Peyer's patch (tissue), 4 donors: ENCODE measurements around the gene NAGA. TPM values are rescaled to one million over a fixed set of nuclear protein-coding genes. Genes with fewer than 3 reads are reported as not detected.

Experiments
- DNase-seq, 3 donors: peaks; one replicate each; pipeline ENCODE4 v3.0.0-alpha.2; 2017 to 2019
- H3K27ac ChIP-seq, 4 donors: fragments of 200-600 bp; sonication (generic); one replicate each; pipeline ENCODE4 v1.5.1; 2016 to 2019
- H3K27me3 ChIP-seq, 2 donors: fragments of 200-600 bp; sonication (generic); one replicate each; pipeline ENCODE4 v1.5.1; 2019
- H3K36me3 ChIP-seq, 3 donors: fragments of 200-600 bp; sonication (generic); one replicate each; pipeline ENCODE4 v1.5.1; 2016 to 2019
- H3K4me1 ChIP-seq, 4 donors: fragments of 200-600 bp; sonication (generic); one replicate each; pipeline ENCODE4 v1.5.1; 2016 to 2019
- H3K4me3 ChIP-seq, 4 donors: fragments of 200-600 bp; sonication (generic); 1 replicate in 3 of 4; 2 replicates in 1 of 4; pipeline ENCODE4 v1.5.1; 2016 to 2019; ENCODE audit warnings: mild to moderate bottlenecking in 1 of 4
- H3K9me3 ChIP-seq, 4 donors: fragments of 200-600 bp; sonication (generic); one replicate each; pipeline ENCODE4 v1.5.1; 2016 to 2019; ENCODE audit warnings: mild to moderate bottlenecking in 1 of 4
- CTCF ChIP-seq, 6 experiments: fragments of 450-650 bp in 4 of 6; fragments of 200-600 bp in 2 of 6; sonication (generic) in 1 of 6; IDR thresholded peaks; one replicate each; pipeline ENCODE4 v1.5.1; 2017 to 2019; ENCODE audit warnings: antibody characterized with exemption in 6 of 6, mild to moderate bottlenecking in 3 of 6, moderate library complexity in 1 of 6
- POLR2A ChIP-seq, 2 donors: fragments of 450-650 bp; IDR thresholded peaks; one replicate each; pipeline ENCODE4 v1.5.1; 2017; ENCODE audit warnings: antibody characterized with exemption in 2 of 2, mild to moderate bottlenecking in 2 of 2, moderate library complexity in 2 of 2
- total RNA-seq, 4 donors: library from RNA; depleted of rRNA; stranded (reverse); fragments of >200 nt; gene quantifications; one replicate each; pipeline ENCODE4 v1.1.0, GENCODE V29; 2016

The NAGA gene
- total RNA-seq, 4 donors from 2014 or later: 31.4 to 102 (median 86.9) TPM

GRCh38 chr22:42077486-42078125 is 7.0 kb upstream of the NAGA start:
- peaks cover 0 to 31% (median 8%) of the 10 kb centered on the region in 4 donors for H3K4me1 ChIP-seq

GRCh38 chr22:42076764-42077485 is 6.3 kb upstream of the NAGA start:
- H3K4me1 ChIP-seq: peaks cover 0 to 32% (median 8%) of the 10 kb centered on the region in 4 donors
- no peak overlapping the region for H3K27ac ChIP-seq
- no peak overlapping the region for H3K4me3 ChIP-seq
- peaks cover 0 to 7% (median 0%) of the 10 kb centered on the region in 3 donors for H3K36me3 ChIP-seq
- H3K27me3 ChIP-seq: no peaks in the 10 kb centered on the region
- TF ChIP-seq POLR2A (IDR thresholded peaks at IDR 0.05) (no peak), CTCF (IDR thresholded peaks at IDR 0.05) (no peak)
- peak in 1 of 3 donors; percentile 33 for DNase-seq
- no peaks in the 10 kb centered on the region for H3K9me3 ChIP-seq

More at GRCh38 chr22:42077486-42078125, 7.0 kb upstream of the NAGA start:
- H3K4me3 ChIP-seq: no peak overlapping the region
- H3K27ac ChIP-seq: peak overlapping the region in 3 of 4 donors; percentile 97 to 99 (median 97)
- TF ChIP-seq POLR2A (IDR thresholded peaks at IDR 0.05) (no peak), CTCF (IDR thresholded peaks at IDR 0.05) (no peak)
- DNase-seq: peak in 1 of 3 donors; percentile 48
- no peaks in the 10 kb centered on the region for H3K9me3 ChIP-seq
- H3K36me3 ChIP-seq: peaks cover 0 to 11% (median 0%) of the 10 kb centered on the region in 3 donors
- no peaks in the 10 kb centered on the region for H3K27me3 ChIP-seq

- H3K4me1 ChIP-seq: peaks cover 0 to 33% (median 12%) of the 10 kb centered on the region in 4 donors
- H3K36me3 ChIP-seq: peaks cover 0 to 7% (median 0%) of the 10 kb centered on the region in 3 donors
- H3K27ac ChIP-seq: peak overlapping the region; percentile 81 to 87 (median 86)
- H3K27me3 ChIP-seq: no peaks in the 10 kb centered on the region
- TF ChIP-seq CTCF (IDR thresholded peaks at IDR 0.05): no peak
- TF ChIP-seq POLR2A (IDR thresholded peaks at IDR 0.05): no peak
- DNase-seq: peak in 1 of 3 donors; percentile 44
- no peaks in the 10 kb centered on the region for H3K9me3 ChIP-seq
- H3K4me3 ChIP-seq: peak overlapping the region; percentile 54 to 74 (median 64)
Measured at GRCh38 chr22:42074846-42075676, 4.4 kb upstream of the NAGA start.

- peak within 1 kb of the TSS; percentile 81 to 87 (median 86) for H3K27ac ChIP-seq
- peaks cover 3 to 39% (median 16%) of the 10 kb centered on the region in 4 donors for H3K4me1 ChIP-seq
- peak; percentile 58 to 78 (median 76) for DNase-seq
- peak within 1 kb of the TSS; percentile 54 to 74 (median 64) for H3K4me3 ChIP-seq
- no peaks in the 10 kb centered on the region for H3K27me3 ChIP-seq
- peaks cover 0 to 7% (median 0%) of the 10 kb centered on the region in 3 donors for H3K36me3 ChIP-seq
- TF ChIP-seq CTCF (IDR thresholded peaks at IDR 0.05) (peak; percentile 17 to 59 (median 42)), POLR2A (IDR thresholded peaks at IDR 0.05) (peak; percentile 13 to 18)
- H3K9me3 ChIP-seq: no peaks in the 10 kb centered on the region
Measured at GRCh38 chr22:42074132-42074811, 3.7 kb upstream of the NAGA start, which contains the start of gene PHETA2. Gene PHETA2 (plus strand): TSS chr22:42074248. CDS start chr22:42077294, 3,046 bp downstream.
